Activated naive CD4-positive, alpha-beta T cell treated with anti-CD3 and anti-CD28 coated beads, Interleukin-2, amount 10 ng/mL, durations not matched to agents 7 days and 5 days (primary cell): ENCODE results near the gene SLC12A6.

Experiments used
- CTCF ChIA-PET: fragments of 350-600 bp; sonication (Branson Sonifier 250); formaldehyde crosslinking; loops from one replicate; lab custom pipeline; 2021; ENCODE audit warnings: antibody characterized with exemption; lab: Charles Lee
- DNase-seq: peaks from one replicate; pipeline ENCODE4 v3.0.0-alpha.2; 2020
- H3K27ac Mint-ChIP-seq: one replicate; pipeline ENCODE4 v1.8.0; 2021; ENCODE audit warnings: mild to moderate bottlenecking, moderate library complexity, mixed read lengths
- H3K27me3 Mint-ChIP-seq: one replicate; pipeline ENCODE4 v1.8.0; 2021; ENCODE audit warnings: mild to moderate bottlenecking, mixed read lengths
- H3K36me3 Mint-ChIP-seq: one replicate; pipeline ENCODE4 v1.8.0; 2021; ENCODE audit warnings: mixed read lengths
- H3K4me1 Mint-ChIP-seq: one replicate; pipeline ENCODE4 v1.8.0; 2021; ENCODE audit warnings: mixed read lengths
- H3K4me3 Mint-ChIP-seq: one replicate; pipeline ENCODE4 v1.8.0; 2021; ENCODE audit warnings: mild to moderate bottlenecking, moderate library complexity, mixed read lengths
- H3K9me3 Mint-ChIP-seq: one replicate; pipeline ENCODE4 v1.8.0; 2021; ENCODE audit warnings: mixed read lengths

SLC12A6 gene

DNA sequence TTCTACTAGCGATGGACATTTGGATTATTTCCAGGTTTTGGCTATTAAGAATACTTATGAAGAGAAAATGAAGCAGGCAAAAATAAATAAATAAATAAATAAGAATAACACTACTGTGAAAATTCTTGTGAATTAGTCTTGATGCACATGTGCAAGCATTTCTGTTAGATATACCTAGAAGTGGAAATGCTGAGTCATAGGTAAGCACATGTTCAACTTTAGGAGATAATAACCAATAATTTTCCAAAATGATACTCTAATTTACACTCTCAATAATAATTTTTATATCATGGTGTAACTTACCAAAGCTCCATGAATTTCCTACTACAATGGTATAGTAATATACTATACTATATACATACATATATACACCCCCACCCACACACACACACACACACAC, 89.4 kb downstream of the SLC12A6 start:
- Mint-ChIP-seq H3K4me3 (no peak overlapping the region), H3K4me1 (no peaks in the 10 kb centered on the region), H3K27me3 (no peaks in the 10 kb centered on the region), H3K9me3 (no peaks in the 10 kb centered on the region), H3K27ac (no peak overlapping the region), H3K36me3 (peaks cover 35% of the 10 kb centered on the region)
- CTCF ChIA-PET, result interaction anchor here (1.4 to 1.5 kb wide), 2 partner anchors 94 to 119 kb away, joined by 4 to 9 read pairs; partner anchors contain the start of gene LPCAT4
- DNase-seq, result no peak

DNA sequence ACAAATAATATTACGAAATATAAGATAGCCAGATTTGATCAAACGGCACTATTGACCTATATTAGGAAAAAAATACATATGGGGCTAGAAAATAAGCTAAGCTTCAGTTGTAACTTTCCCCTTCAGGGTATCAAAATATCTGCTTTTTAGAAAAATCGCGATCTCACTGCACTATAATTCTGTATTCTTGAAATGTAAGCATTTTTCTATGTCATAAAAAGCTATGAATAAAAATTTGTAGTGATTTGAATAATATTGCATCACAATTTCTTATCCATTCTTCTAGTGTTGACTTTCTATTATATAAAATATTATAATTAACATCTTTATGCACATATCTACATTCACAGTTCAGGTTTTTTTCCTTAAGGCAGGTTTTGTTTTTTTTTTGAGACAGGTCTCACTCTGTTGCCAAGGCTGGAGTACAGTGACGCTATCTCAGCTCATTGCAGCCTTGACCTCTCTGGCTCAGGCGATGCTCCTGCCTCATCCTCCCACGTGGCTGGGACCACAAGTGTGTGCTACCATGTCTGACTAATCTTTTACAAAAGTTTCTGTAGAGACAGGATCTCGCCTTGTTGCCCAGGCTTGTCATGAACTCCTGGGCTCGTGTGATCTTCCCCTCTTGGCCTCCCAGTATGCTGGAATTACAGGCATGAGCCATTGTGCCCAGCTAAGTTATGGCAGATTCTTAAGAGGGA, 91.2 kb downstream of the SLC12A6 start:
- CTCF ChIA-PET, result interaction anchor here (0.9 kb wide), 1 partner anchor 121 kb away, joined by 3 read pairs; the partner anchor contains the start of gene LPCAT4
- Mint-ChIP-seq H3K9me3 (no peaks in the 10 kb centered on the region), H3K27ac (no peak overlapping the region), H3K27me3 (no peaks in the 10 kb centered on the region), H3K4me1 (no peaks in the 10 kb centered on the region), H3K36me3 (peaks cover 35% of the 10 kb centered on the region), H3K4me3 (no peak overlapping the region)
- DNase-seq, result no peak

DNA sequence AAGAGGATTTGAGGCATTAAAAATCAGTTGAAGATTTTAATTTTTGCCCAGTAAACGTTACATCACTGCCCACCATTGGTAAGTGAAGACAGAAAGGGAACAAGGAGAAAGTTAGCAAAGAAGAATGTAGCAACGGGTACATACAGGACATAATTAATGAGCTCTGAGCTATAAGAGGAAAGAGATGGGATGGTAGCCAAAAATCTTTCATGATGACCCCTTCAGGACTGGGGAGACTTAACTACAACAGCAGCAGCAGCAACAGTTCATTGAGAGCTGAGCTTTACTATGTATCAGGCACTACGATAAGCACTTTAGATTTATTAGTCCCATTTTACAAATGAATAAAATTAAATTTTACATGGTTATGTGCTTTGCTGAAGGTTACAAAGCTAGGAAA, 94.4 kb downstream of the SLC12A6 start:
- Mint-ChIP-seq H3K36me3 (peaks cover 37% of the 10 kb centered on the region), H3K27ac (no peak overlapping the region)
- CTCF ChIA-PET, result interaction anchor here (0.6 to 2.6 kb wide), 4 partner anchors 8 to 344 kb away, joined by 3 to 17 read pairs (median 4); partner anchors contain the start of gene LPCAT4

GRCh38 chr15:34242331-34242710, 95.3 kb downstream of the SLC12A6 start:
- H3K27ac Mint-ChIP-seq, result no peak overlapping the region
- no peaks in the 10 kb centered on the region for H3K9me3 Mint-ChIP-seq
- CTCF ChIA-PET, result interaction anchor here (0.7 to 2.7 kb wide), 21 partner anchors 9 to 347 kb away, joined by 3 to 29 read pairs (median 5); partner anchors contain the start of genes EMC4, GOLGA8B, LPCAT4 and NOP10

More for the DNA sequence above, 94.4 kb downstream of the SLC12A6 start:
- Mint-ChIP-seq H3K4me3 (no peak overlapping the region), H3K27me3 (no peaks in the 10 kb centered on the region), H3K9me3 (no peaks in the 10 kb centered on the region), H3K4me1 (peaks cover 14% of the 10 kb centered on the region)
- no peak for DNase-seq

GRCh38 chr15:34241376-34242330, 95.9 kb downstream of the SLC12A6 start:
- Mint-ChIP-seq H3K27me3 (no peaks in the 10 kb centered on the region), H3K9me3 (no peaks in the 10 kb centered on the region), H3K4me1 (peaks cover 14% of the 10 kb centered on the region), H3K4me3 (no peak overlapping the region), H3K27ac (no peak overlapping the region), H3K36me3 (peaks cover 42% of the 10 kb centered on the region)
- CTCF ChIA-PET, result interaction anchor here (0.7 to 2.7 kb wide), 23 partner anchors 8 to 348 kb away, joined by 3 to 29 read pairs (median 5); partner anchors contain the start of genes EMC4, GOLGA8B, LPCAT4 and NOP10
- DNase-seq, result peak; percentile 55

More at GRCh38 chr15:34242331-34242710, 95.3 kb downstream of the SLC12A6 start:
- H3K36me3 Mint-ChIP-seq, result peaks cover 38% of the 10 kb centered on the region
- DNase-seq, result no peak
- peaks cover 14% of the 10 kb centered on the region for H3K4me1 Mint-ChIP-seq
- H3K27me3 Mint-ChIP-seq, result no peaks in the 10 kb centered on the region
- H3K4me3 Mint-ChIP-seq, result no peak overlapping the region

DNA sequence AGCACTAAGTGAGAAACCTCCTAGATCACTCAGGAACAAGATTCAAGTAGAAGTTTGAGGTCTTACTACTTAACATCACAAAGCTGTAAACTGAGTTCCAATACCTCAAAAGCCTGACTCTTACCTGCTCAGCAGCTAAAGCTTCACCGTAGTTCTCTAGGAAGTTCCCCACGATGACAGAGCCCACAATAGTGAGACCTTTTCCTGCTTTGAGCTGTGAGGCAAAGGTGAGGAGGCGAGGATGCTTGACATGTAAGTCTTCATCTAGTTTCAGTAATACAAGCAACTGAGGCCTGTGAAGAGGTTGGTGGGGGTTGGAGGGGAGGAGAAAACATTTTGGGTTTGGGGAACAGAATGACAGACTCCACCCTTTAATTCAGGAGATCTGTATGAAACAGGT, 97.0 kb downstream of the SLC12A6 start:
- Mint-ChIP-seq H3K36me3 (peaks cover 52% of the 10 kb centered on the region), H3K27ac (no peak overlapping the region), H3K4me3 (no peak overlapping the region), H3K27me3 (no peaks in the 10 kb centered on the region), H3K4me1 (peaks cover 14% of the 10 kb centered on the region), H3K9me3 (no peaks in the 10 kb centered on the region)
- CTCF ChIA-PET, result interaction anchor here (0.7 to 2.7 kb wide), 10 partner anchors 9 to 126 kb away, joined by 3 to 29 read pairs (median 8); partner anchors contain the start of genes EMC4, LPCAT4, NOP10 and NUTM1
- DNase-seq, result no peak

DNA sequence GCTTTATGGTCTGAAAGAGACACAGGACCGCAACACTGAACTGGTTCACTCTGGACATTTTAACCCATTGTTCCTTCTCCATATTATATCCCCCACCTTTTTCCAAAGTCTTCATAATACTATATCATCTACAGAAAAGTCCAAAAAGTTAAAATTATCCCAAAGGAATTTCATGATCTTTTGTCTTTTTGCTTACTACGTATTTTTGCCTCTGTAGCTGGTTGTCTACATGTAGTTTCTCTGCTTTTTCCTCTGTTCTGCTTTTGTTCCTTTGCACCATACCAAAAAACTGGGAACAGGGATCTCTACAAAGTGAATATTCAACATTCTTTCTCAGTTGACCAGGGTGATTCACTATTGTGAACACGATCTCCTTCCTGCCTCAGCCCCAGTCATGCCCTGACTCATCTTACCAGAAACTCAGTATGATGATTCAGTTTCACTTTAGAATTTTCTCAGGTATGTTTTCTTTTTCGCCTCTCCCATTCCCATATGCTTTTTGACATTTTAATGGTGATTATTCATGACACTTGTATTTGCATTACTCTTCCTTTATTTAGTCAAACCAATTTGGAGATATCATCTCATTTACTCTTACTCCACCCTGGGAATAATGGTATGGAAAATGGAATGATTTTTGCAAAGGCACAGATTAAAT, 98.3 kb downstream of the SLC12A6 start:
- DNase-seq, result peak; percentile 23
- peak overlapping the region; percentile 75 for H3K27ac Mint-ChIP-seq
- peaks cover 55% of the 10 kb centered on the region for H3K36me3 Mint-ChIP-seq

DNA sequence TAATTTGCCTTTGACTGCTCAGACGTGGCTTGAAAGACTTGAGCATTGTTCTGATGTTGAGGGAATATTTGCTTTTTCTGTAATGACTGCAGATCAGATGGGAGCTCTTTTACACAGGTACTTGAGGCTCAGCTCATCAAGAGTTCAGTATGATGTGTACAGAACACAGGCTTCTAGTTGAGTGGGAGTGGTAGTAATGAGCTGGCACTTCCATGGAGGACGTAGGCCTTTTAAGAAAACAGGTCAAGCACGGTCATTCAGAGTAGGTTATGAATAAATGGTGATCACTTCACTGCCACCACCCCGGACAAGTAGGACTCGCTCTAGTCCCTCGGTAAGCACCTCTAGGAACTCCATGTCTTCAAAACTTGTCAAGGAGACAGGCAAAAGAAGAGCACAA, 104.0 kb downstream of the SLC12A6 start:
- Mint-ChIP-seq H3K4me1 (peaks cover 3% of the 10 kb centered on the region), H3K27ac (no peak overlapping the region), H3K27me3 (no peaks in the 10 kb centered on the region), H3K9me3 (no peaks in the 10 kb centered on the region), H3K36me3 (peaks cover 57% of the 10 kb centered on the region), H3K4me3 (no peak overlapping the region)
- CTCF ChIA-PET, result interaction anchor here (1.6 to 2.1 kb wide), 2 partner anchors 9 to 134 kb away, joined by 3 to 7 read pairs; partner anchors contain the start of gene LPCAT4
- no peak for DNase-seq

More for the DNA sequence above, 98.3 kb downstream of the SLC12A6 start:
- CTCF ChIA-PET, result no interaction called here
- Mint-ChIP-seq H3K27me3 (no peaks in the 10 kb centered on the region), H3K4me1 (peaks cover 14% of the 10 kb centered on the region), H3K9me3 (no peaks in the 10 kb centered on the region), H3K4me3 (no peak overlapping the region)

DNA sequence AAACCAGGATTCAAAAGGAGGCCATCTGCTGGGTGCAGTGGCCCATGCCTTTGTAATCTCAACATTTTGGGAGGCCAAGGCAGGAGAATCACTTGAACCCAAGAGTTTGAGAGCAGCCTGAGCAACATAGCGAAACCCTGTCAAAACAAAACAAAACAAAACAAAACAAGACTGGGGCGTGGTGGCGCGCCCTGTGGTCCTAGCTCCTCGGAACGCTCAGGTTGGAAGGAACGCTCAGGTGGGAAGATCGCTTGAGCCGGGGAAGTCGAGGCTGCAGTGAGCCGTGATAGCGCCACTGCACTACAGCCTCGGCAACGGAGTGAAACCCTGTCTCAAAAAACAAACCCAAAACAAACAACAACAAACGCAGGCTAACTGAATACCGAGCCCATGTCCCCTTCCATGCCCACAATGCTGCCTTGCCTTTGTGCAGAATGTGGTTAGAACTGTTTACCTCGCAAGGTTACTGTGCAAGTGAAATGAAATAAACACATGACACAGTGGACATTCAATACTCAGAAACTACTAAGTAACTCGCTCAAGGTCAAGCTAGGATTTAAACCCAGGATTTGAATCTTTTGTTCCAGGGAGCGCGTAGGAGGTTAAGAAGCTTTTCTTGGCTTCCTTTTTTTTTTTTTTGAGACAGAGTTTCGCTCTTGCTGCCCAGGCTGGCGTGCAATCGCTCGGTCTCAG, 113.5 kb downstream of the SLC12A6 start:
- no peak for DNase-seq
- H3K27me3 Mint-ChIP-seq, result peaks cover 9% of the 10 kb centered on the region
- peaks cover 23% of the 10 kb centered on the region for H3K36me3 Mint-ChIP-seq
- H3K4me1 Mint-ChIP-seq, result peaks cover 38% of the 10 kb centered on the region
- CTCF ChIA-PET, result interaction anchor here (0.6 to 2.1 kb wide), 6 partner anchors 11 to 364 kb away, joined by 3 to 10 read pairs (median 4); partner anchors contain the start of gene LPCAT4
- no peaks in the 10 kb centered on the region for H3K9me3 Mint-ChIP-seq
- peak overlapping the region; percentile 96 for H3K4me3 Mint-ChIP-seq
- H3K27ac Mint-ChIP-seq, result peak overlapping the region; percentile 94

GRCh38 chr15:34217587-34218225, 119.9 kb downstream of the SLC12A6 start:
- CTCF ChIA-PET, result interaction anchor here (1.4 kb wide), 1 partner anchor 9 kb away, joined by 3 read pairs; no protein-coding TSS in a partner anchor
- no peaks in the 10 kb centered on the region for H3K4me1 Mint-ChIP-seq
- H3K4me3 Mint-ChIP-seq, result no peak overlapping the region
- H3K9me3 Mint-ChIP-seq, result no peaks in the 10 kb centered on the region
- H3K27ac Mint-ChIP-seq, result no peak overlapping the region
- no peaks in the 10 kb centered on the region for H3K36me3 Mint-ChIP-seq
- no peak for DNase-seq
- peaks cover 8% of the 10 kb centered on the region for H3K27me3 Mint-ChIP-seq

- Mint-ChIP-seq H3K4me3 (no peak overlapping the region), H3K36me3 (no peaks in the 10 kb centered on the region), H3K9me3 (no peaks in the 10 kb centered on the region), H3K27me3 (peaks cover 8% of the 10 kb centered on the region), H3K27ac (no peak overlapping the region), H3K4me1 (no peaks in the 10 kb centered on the region)
- CTCF ChIA-PET, result interaction anchor here (1.0 kb wide), 1 partner anchor 25 kb away, joined by 3 read pairs; no protein-coding TSS in a partner anchor
- DNase-seq, result no peak
Measured at GRCh38 chr15:34216527-34217270, 120.9 kb downstream of the SLC12A6 start.

DNA sequence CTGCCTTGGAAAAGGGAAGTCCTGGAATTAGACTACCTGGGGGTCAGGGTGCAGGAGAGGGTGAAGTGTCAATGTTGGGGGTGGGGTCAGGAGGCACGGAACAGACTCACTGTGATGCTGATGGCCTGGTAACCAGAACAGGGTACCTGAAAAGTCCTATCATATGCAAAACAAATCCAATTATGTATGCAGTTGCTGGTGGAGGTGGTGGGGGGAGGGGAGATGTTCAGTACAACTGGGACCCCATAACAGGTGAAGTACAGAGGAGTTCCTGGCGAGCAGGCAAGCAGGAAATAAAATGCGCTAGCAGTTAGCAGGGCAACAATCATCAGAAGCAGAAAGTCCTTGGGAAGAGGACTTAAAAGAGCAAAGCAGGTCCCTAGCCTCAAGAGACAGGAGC, 123.4 kb downstream of the SLC12A6 start:
- Mint-ChIP-seq H3K27ac (no peak overlapping the region), H3K4me3 (no peak overlapping the region), H3K36me3 (no peaks in the 10 kb centered on the region), H3K9me3 (no peaks in the 10 kb centered on the region), H3K4me1 (peaks cover 2% of the 10 kb centered on the region), H3K27me3 (peaks cover 8% of the 10 kb centered on the region)
- DNase-seq, result no peak
- CTCF ChIA-PET, result interaction anchor here (0.7 kb wide), 1 partner anchor 12 kb away, joined by 3 read pairs; no protein-coding TSS in a partner anchor
